Caki2 (cell line): ENCODE results near the gene WAC. TPM values are rescaled to one million over a fixed set of nuclear protein-coding genes. Genes with fewer than 3 reads are reported as not detected.

ENCODE experiments used
- total RNA-seq: library from RNA; depleted of rRNA; stranded (reverse); fragments of >200 nt; shearing (Covaris generic); gene quantifications from 2 replicates; pipeline ENCODE4 v1.2.3, GENCODE V29; 2014; ENCODE audit warnings: low replicate concordance; rRNA removed

Gene WAC
- total RNA-seq, 1 experiment from 2014 or later: 39.5 TPM

Other genes with a start within 250 kb of the WAC start
- gene MPP7, start 230.1 kb upstream of the WAC start, total RNA-seq: 1.8 TPM in 1 of 2 replicates, not detected in the other
- gene BAMBI, start 144.4 kb downstream of the WAC start, total RNA-seq: 19.8 and 26.8 TPM in 2 replicates